ENCODE results near the gene EIF2AK3.

GRCh38 chr2:88543541-88544057 is 83.7 kb downstream of the EIF2AK3 start:
- TF ChIP-seq, protein P1, sequence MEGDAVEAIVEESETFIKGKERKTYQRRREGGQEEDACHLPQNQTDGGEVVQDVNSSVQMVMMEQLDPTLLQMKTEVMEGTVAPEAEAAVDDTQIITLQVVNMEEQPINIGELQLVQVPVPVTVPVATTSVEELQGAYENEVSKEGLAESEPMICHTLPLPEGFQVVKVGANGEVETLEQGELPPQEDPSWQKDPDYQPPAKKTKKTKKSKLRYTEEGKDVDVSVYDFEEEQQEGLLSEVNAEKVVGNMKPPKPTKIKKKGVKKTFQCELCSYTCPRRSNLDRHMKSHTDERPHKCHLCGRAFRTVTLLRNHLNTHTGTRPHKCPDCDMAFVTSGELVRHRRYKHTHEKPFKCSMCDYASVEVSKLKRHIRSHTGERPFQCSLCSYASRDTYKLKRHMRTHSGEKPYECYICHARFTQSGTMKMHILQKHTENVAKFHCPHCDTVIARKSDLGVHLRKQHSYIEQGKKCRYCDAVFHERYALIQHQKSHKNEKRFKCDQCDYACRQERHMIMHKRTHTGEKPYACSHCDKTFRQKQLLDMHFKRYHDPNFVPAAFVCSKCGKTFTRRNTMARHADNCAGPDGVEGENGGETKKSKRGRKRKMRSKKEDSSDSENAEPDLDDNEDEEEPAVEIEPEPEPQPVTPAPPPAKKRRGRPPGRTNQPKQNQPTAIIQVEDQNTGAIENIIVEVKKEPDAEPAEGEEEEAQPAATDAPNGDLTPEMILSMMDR (optimal IDR thresholded peaks at IDR 0.05 in 1 of 3, IDR thresholded peaks at IDR 0.05 in 1 of 3, conservative IDR thresholded peaks at IDR 0.05 in 1 of 3; ENCODE audit: extremely low read depth in 1 of 3, insufficient read depth in 2 of 3, low read length in 3 of 3): no peak
- TF ChIP-seq EZH2 (IDR thresholded peaks at IDR 0.05; ENCODE audit: low read length): no peak
